ENCODE data around the gene DNMBP. TPM values are rescaled to one million over a fixed set of nuclear protein-coding genes. Genes with fewer than 3 reads are reported as not detected.
"Not testable (repeated sequence)": the region's sequence is repeated elsewhere in the genome, so short reads cannot be mapped to it uniquely, and the experiment has no call there.

The DNMBP gene
- total RNA-seq, 2 donors from 2014 or later, result 2.3 to 2.9 TPM

DNA sequence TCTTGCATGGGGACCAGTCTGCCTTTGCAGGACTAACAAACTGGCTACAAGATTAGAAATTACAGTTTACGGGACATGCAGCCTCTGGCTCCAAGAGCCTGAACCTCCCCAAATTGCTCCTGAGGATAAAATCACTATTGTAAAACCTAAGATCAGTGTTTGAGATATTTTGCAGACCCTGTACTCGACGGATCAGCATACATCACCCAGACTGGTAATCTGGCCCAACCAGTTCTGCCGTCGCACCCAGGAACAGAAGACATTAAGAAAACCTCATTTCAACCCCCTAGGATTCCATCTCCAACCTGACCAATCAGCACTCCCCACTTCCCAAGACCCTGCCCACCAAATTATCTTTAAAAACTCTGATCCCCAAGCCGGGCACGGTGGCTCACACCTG, 27.1 kb upstream of the DNMBP start:
- Mint-ChIP-seq H3K27me3 (ENCODE audit: low read depth) (no peaks in the 10 kb centered on the region), H3K4me1 (ENCODE audit: low read depth) (no peaks in the 10 kb centered on the region), H3K27ac (no peak overlapping the region), H3K9me3 (no peaks in the 10 kb centered on the region), H3K36me3 (ENCODE audit: insufficient read depth in 2 of 2) (peaks cover 0 to 2% of the 10 kb centered on the region in 2 donors), H3K4me3 (no peak overlapping the region)
- no peak for DNase-seq
- ATAC-seq (replicated peaks in 1 of 2), result no peak

DNA sequence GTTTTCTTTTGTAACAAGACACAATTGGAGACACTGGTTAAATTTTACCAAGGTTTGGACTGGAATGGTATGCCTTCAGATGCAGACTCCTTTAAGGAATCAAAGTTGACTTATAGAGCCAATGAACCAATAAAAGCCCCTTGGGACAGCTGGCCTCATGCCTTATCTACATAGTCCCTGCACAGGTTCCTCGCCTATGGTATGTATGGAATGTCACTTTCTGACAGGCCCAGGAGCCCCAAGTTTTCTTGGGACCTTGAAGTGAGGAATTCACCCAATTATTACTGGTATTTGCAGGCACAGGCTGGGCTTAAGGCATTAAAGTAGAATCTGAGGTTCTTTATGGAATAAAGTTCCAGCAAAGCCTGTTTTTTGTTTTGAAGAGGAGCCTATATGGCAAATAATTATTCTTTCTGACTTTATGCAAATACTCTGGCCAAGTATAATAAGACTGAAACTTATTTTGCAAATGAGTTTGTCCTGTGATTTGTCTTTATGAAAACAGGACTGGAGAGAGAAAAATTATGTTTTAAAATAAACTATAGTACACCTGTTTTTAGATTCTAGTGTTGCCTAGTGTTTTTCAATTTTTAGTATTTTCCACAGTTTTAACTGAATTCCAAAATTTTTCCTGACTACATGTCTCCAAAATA, 24.1 kb upstream of the DNMBP start:
- H3K9me3 Mint-ChIP-seq, result no peaks in the 10 kb centered on the region

DNA sequence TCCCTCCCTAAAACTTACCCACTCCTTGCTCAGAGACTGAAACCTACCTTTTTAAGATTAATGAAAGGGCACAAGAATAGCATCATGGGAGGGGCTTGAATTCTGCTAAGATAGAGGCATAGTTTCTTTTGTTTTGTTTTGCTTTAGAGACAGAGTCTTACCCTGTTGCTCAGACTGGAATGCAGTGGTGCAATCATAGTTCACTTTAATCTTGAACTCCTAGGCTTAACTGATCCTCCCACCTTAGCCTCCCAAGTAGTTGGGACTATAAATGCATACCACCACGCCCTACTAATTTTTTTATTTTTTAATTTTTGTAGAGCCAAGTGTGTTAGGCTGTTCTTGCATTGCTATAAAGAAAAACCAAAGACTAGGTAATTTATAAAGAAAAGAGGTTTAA, 17.7 kb upstream of the DNMBP start:
- Mint-ChIP-seq H3K36me3 (ENCODE audit: insufficient read depth in 2 of 2) (peaks cover 3 to 8% of the 10 kb centered on the region in 2 donors), H3K27me3 (ENCODE audit: low read depth) (no peaks in the 10 kb centered on the region)
- DNase-seq, result no peak

More for the DNA sequence above, 24.1 kb upstream of the DNMBP start:
- ATAC-seq (replicated peaks in 1 of 2) (no peak), DNase-seq (no peak)
- peaks cover 0 to 2% of the 10 kb centered on the region in 2 donors for H3K36me3 Mint-ChIP-seq (ENCODE audit: insufficient read depth in 2 of 2)
- H3K27ac Mint-ChIP-seq, result no peak overlapping the region
- no peaks in the 10 kb centered on the region for H3K27me3 Mint-ChIP-seq (ENCODE audit: low read depth)
- no peak overlapping the region for H3K4me3 Mint-ChIP-seq
- no peaks in the 10 kb centered on the region for H3K4me1 Mint-ChIP-seq (ENCODE audit: low read depth)

DNA sequence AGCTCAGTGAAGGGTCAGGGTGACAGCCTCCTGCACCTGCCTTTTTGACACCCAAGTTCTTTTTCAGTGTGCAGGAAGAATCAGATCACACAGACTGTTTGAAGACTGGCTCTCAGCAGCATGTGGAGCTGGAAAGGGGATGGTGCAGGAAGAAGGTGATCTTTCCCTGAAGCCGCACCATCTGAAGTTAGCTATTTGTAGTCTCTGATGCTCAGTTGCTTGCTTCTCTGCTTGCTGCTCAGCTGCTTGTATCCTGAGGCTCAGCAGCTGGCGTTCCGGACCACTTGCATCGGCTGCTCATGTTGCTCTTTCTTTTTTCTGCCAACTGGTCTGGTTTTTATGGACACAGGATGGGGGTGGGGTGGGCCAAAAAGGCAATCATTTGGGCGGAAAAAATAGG, 15.8 kb upstream of the DNMBP start:
- peaks cover 4% of the 10 kb centered on the region in 2 donors for H3K9me3 Mint-ChIP-seq
- no peak overlapping the region for H3K4me3 Mint-ChIP-seq
- DNase-seq (no peak), ATAC-seq (replicated peaks in 1 of 2) (no peak)
- H3K36me3 Mint-ChIP-seq (ENCODE audit: insufficient read depth in 2 of 2), result peaks cover 3 to 8% of the 10 kb centered on the region in 2 donors
- peaks cover 8% of the 10 kb centered on the region for H3K4me1 Mint-ChIP-seq (ENCODE audit: low read depth)
- no peak overlapping the region for H3K27ac Mint-ChIP-seq
- H3K27me3 Mint-ChIP-seq (ENCODE audit: low read depth), result no peaks in the 10 kb centered on the region

More for the DNA sequence above, 17.7 kb upstream of the DNMBP start:
- no peak overlapping the region for H3K27ac Mint-ChIP-seq
- ATAC-seq (replicated peaks in 1 of 2), result no peak
- no peaks in the 10 kb centered on the region for H3K4me1 Mint-ChIP-seq (ENCODE audit: low read depth)
- H3K9me3 Mint-ChIP-seq, result peaks cover 4% of the 10 kb centered on the region in 2 donors
- H3K4me3 Mint-ChIP-seq, result no peak overlapping the region

DNA sequence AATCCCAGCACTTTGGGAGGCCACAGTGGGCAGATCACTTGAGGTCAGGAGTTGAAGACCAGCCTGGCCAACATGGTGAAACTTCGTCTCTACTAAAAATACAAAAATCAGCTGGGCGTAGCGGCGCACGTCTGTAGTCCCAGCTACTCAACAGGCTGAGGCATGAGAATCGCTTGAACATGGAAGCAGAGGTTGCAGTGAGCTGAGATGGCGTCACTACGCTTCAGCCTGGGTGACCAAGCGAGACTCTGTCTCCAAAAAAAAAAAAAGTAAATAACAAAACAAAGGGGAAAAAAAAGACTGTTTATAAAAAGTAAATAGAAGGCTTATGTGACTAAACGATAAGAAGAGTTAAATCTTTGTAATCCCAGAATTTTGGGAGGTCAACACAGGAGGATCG, 15.0 kb upstream of the DNMBP start:
- no peak overlapping the region for H3K4me3 Mint-ChIP-seq
- H3K27ac Mint-ChIP-seq, result no peak overlapping the region
- peaks cover 3 to 8% of the 10 kb centered on the region in 2 donors for H3K36me3 Mint-ChIP-seq (ENCODE audit: insufficient read depth in 2 of 2)
- peaks cover 4% of the 10 kb centered on the region in 2 donors for H3K9me3 Mint-ChIP-seq
- H3K27me3 Mint-ChIP-seq (ENCODE audit: low read depth), result no peaks in the 10 kb centered on the region
- DNase-seq (no peak), ATAC-seq (replicated peaks in 1 of 2) (no peak)
- H3K4me1 Mint-ChIP-seq (ENCODE audit: low read depth), result peaks cover 16% of the 10 kb centered on the region

DNA sequence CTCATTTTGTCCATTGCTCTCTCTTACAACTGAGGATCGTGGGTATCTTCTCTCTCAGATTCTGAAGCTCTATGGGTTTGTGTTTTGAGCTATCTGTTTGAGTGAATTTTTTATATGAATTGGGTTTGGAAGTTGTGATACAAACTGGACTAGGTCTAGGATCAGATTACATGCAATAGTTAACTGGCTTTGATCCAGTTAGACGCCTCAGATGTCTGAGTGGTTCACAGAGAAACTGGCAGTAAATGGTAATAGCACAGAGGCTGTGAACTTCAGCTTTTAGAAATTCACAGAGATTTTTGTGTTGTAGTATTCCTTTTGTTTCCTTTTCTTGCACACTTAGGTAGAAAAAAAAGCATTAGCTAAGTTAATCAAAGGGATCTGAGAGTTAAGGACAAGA, 12.7 kb upstream of the DNMBP start:
- Mint-ChIP-seq H3K4me3 (no peak overlapping the region), H3K4me1 (ENCODE audit: low read depth) (peaks cover 16% of the 10 kb centered on the region), H3K27me3 (ENCODE audit: low read depth) (peaks cover 6% of the 10 kb centered on the region), H3K27ac (no peak overlapping the region), H3K9me3 (peaks cover 0 to 1% of the 10 kb centered on the region in 2 donors), H3K36me3 (ENCODE audit: insufficient read depth in 2 of 2) (no peaks in the 10 kb centered on the region)
- ATAC-seq (replicated peaks in 1 of 2) (no peak), DNase-seq (no peak)

DNA sequence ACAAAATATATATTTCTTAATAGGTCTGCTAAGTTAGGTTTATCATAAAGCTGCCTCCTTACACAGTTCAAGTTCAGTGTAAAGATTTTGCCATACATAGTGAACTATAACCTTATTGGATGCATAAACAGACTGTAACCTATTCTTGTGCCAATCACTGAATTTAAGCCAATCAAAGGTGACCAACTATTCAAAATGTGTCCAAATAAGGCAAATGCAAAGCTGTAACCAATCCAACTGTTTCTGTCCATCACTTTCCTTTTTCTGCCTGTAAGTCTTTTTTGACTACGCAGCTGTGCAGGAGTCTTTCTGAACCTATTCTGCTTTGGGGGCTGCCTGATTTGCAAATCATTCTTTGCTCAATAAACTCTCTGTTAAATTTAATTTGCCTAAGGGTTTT, 11.6 kb upstream of the DNMBP start:
- DNase-seq (no peak), ATAC-seq (replicated peaks in 1 of 2) (no peak)
- H3K4me3 Mint-ChIP-seq, result no peak overlapping the region
- H3K36me3 Mint-ChIP-seq (ENCODE audit: insufficient read depth in 2 of 2), result no peaks in the 10 kb centered on the region
- H3K27me3 Mint-ChIP-seq (ENCODE audit: low read depth), result peaks cover 6% of the 10 kb centered on the region
- H3K27ac Mint-ChIP-seq, result no peak overlapping the region
- H3K4me1 Mint-ChIP-seq (ENCODE audit: low read depth), result peaks cover 16% of the 10 kb centered on the region
- no peaks in the 10 kb centered on the region for H3K9me3 Mint-ChIP-seq

DNA sequence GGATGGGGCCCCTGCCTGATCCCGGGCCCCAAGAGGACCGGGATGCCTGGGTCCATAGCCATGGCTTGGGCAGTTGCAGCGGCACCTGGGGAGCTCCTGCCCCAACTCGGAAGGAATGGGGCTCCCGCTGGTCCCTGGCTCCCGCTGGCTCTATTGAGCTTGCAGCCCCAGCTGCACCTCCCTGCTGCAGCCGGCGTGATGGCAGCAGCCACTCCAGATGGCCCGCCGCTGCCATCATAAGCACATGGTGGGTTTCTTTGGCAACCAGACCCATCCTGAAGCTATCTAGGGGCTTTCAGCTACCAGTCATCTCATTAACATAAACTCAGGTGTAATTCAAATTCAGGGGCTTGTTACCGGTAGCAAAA, 11.1 kb upstream of the DNMBP start:
- ATAC-seq (replicated peaks in 1 of 2) (no peak), DNase-seq (no peak)
- Mint-ChIP-seq H3K4me1 (ENCODE audit: low read depth) (peaks cover 16% of the 10 kb centered on the region), H3K27me3 (ENCODE audit: low read depth) (peaks cover 6% of the 10 kb centered on the region), H3K4me3 (no peak overlapping the region), H3K27ac (no peak overlapping the region), H3K9me3 (no peaks in the 10 kb centered on the region), H3K36me3 (ENCODE audit: insufficient read depth in 2 of 2) (no peaks in the 10 kb centered on the region)

DNA sequence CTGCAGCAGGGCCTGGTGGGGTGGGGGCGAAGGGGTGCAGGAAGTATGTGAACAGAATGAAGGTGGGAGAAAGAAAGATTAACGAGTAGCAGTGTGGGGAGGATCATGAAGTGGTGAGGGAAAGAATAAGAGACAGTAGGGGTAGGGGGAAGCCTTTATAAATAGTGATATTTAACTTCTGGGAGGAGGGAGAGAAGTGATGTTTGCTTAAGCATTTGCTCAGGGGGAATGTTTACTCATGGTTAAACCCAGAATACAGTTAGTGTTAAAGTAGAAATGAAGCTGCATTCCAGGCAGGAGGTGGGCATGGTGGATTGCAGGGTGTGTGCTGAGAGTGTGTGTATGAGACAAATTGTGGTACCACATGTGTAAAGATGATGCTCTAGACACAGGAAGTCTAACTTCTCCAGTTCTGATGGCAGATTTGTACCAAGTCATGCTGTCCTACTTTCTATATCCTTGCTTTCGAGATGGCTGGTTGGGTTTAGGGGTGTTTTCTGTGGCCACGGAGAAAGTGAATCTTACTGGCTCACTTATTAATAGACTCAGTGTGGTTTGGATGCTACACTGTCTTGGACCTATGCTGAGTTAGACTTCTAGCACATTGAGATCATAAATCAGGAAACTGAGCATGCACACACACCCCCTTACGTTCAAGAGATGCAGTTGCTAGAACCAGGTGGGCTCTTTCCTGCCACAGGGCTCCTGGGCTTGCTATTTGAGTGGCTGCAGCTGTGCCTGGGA, 10.6 kb upstream of the DNMBP start:
- Mint-ChIP-seq H3K4me3 (no peak overlapping the region), H3K27ac (no peak overlapping the region), H3K36me3 (ENCODE audit: insufficient read depth in 2 of 2) (no peaks in the 10 kb centered on the region), H3K27me3 (ENCODE audit: low read depth) (peaks cover 6% of the 10 kb centered on the region), H3K9me3 (no peaks in the 10 kb centered on the region), H3K4me1 (ENCODE audit: low read depth) (peaks cover 16% of the 10 kb centered on the region)
- peak; percentile 83 to 89 for ATAC-seq (replicated peaks in 1 of 2)
- peak in 1 of 2 donors; percentile 8 for DNase-seq

DNA sequence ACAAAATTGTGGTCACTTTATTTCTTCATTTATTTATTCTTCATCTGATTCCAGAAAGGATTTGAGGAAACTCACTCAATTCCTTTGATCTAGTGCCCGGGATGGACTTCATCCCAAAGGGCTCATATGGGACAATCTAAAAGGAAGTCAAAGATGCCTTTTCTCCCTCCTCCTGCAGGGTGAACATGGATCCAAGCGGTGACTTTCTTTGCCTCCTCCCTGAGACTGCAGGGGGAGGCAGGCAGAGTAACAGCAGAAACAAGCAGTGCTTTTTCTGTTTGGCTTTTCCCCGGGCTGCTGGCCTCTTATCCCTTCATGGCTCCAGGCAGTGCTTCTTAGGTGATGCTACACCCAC, 10.0 kb upstream of the DNMBP start:
- Mint-ChIP-seq H3K4me1 (ENCODE audit: low read depth) (peaks cover 16% of the 10 kb centered on the region), H3K27me3 (ENCODE audit: low read depth) (peaks cover 6% of the 10 kb centered on the region), H3K4me3 (no peak overlapping the region), H3K36me3 (ENCODE audit: insufficient read depth in 2 of 2) (no peaks in the 10 kb centered on the region), H3K27ac (no peak overlapping the region), H3K9me3 (no peaks in the 10 kb centered on the region)
- no peak for DNase-seq
- ATAC-seq (replicated peaks in 1 of 2), result no peak

DNA sequence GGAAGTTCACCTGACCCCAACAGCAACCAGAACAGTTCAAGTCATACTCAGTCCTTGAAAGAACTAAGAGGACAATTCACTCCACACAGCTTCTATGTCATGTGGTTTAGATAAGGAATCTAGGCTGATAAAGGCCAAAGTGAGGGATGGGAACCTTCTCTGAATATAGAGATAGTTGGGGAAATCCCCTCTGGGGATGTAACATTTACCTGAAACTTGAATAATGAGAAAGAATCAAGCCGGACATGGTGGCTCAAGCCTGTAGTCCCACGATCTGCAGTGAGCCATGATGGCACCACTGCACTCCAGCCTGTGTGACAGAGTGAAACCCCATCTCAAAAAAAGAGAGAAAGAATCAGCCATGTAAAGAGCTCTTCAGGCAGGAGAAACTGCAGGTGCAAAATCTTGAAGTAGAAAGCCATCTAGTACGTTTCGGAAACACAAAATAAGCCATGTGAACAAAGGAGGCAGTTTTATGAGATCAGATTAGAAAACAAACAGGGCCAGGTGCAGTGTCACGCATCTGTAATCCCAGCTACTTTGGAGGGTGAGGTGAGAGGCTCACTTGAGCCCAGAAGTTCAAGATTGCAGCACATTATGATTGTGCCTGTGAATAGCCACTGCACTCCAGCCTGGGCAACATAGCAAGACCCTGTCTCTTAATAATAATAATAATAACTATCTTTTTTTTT, 4.5 kb upstream of the DNMBP start:
- Mint-ChIP-seq H3K4me3 (no peak overlapping the region), H3K27me3 (ENCODE audit: low read depth) (peaks cover 17% of the 10 kb centered on the region), H3K4me1 (ENCODE audit: low read depth) (peaks cover 20% of the 10 kb centered on the region), H3K9me3 (no peaks in the 10 kb centered on the region), H3K36me3 (ENCODE audit: insufficient read depth in 2 of 2) (no peaks in the 10 kb centered on the region), H3K27ac (no peak overlapping the region)
- ATAC-seq (replicated peaks in 1 of 2), result no peak
- no peak for DNase-seq

DNA sequence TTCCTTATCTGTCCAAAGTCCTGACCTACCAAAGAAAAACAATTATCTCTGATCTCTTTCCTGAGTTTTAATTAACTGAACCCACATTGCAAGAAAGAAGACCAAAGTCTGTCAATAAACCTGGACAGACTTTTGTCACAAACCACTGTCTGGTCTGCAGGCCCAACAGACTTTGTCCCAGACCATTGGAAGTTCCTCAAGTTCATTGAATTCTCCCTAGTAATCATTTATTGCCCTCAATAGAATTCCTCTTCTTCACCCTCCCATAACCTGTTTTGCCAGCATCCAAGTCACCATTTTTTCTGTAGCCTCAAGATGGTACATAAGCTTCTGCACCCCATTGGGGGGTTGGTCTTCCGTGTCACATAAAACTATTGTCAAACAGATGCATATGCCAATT, 3.9 kb upstream of the DNMBP start:
- ATAC-seq (replicated peaks in 1 of 2), result no peak
- no peaks in the 10 kb centered on the region for H3K36me3 Mint-ChIP-seq (ENCODE audit: insufficient read depth in 2 of 2)
- no peak overlapping the region for H3K4me3 Mint-ChIP-seq
- H3K27ac Mint-ChIP-seq, result no peak overlapping the region
- no peaks in the 10 kb centered on the region for H3K9me3 Mint-ChIP-seq
- DNase-seq, result no peak
- peaks cover 17% of the 10 kb centered on the region for H3K27me3 Mint-ChIP-seq (ENCODE audit: low read depth)
- peaks cover 26% of the 10 kb centered on the region for H3K4me1 Mint-ChIP-seq (ENCODE audit: low read depth)

DNA sequence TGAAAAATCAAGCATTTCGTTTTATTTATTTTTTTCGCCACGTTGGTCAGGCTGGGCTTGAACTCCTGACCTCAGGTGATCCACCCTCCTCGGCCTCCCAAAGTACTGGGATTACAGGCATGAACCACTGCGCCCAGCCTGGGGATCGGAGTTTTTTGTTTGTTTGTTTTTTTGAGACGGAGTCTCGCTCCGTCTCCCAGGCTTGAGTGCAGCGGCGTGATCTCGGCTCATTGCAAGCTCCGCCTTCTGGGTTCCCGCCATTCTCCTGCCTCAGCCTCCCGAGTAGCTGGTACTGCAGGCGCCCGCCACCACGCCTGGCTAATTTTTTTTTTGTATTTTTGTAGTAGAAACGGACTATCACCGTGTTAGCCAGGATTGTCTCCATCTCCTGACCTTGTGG, 2.2 kb upstream of the DNMBP start:
- DNase-seq; H3K36me3 Mint-ChIP-seq (ENCODE audit: insufficient read depth in 2 of 2); ATAC-seq (replicated peaks in 1 of 2); H3K27ac Mint-ChIP-seq; H3K9me3 Mint-ChIP-seq; H3K4me3 Mint-ChIP-seq: not testable (repeated sequence)
- Mint-ChIP-seq H3K27me3 (ENCODE audit: low read depth) (peaks cover 22% of the 10 kb centered on the region), H3K4me1 (ENCODE audit: low read depth) (peaks cover 42% of the 10 kb centered on the region)
